ENCODE measurements around the gene CHD1. TPM values are rescaled to one million over a fixed set of nuclear protein-coding genes. Genes with fewer than 3 reads are reported as not detected.
A peak's percentile ranks its signal among the peaks of the same experiment; 100 is the strongest.

The CHD1 gene
- total RNA-seq, 4 donors from 2014 or later, result 43.5 to 120 (median 69.5) TPM

DNA sequence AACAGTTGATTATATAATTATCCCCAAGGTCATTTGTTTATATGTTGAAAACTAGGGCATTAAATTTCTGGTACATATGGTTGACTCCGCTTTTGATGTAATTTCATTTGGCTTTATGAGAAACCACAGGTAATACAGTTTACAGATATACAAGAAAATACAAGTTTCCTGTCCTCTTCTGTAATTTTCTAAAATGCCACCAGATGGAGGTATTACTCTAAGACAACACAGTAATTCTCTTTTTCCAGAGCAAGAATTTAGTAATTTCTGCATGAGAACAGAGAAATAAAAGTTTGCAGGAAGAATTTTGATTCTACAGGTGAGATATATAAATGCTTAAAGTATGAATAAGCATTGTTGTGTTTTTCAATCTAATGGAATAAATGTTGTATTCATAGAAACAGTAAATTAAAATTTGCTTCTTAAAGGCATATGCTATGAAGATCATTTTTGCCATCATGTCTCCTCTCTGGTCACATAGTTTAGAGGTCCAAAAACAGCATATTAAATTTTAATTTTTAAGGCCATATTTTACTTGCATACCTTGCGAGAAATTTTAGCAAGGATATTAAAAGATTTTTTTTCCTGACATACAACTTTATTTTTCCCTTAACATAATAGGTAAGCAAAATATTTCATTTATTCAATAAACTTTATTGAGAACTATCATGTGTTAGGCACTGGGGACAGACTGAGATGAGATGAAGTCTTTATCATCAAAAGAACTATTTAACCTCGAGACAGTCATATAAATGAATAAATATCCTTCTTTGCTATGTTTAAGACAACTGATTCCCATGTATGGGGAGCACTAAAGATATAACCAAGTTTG is 22.7 kb downstream of the CHD1 start:
- peak; percentile 66 to 96 (median 86) for TF ChIP-seq CTCF (IDR thresholded peaks at IDR 0.05)
- TF ChIP-seq POLR2A (IDR thresholded peaks at IDR 0.05), result no peak
- DNase-seq, result no peak

GRCh38 chr5:98904780-98905179 is 24.0 kb downstream of the CHD1 start:
- H3K9me3 ChIP-seq, result no peaks in the 10 kb centered on the region
- no peak overlapping the region for H3K27ac ChIP-seq
- H3K36me3 ChIP-seq, result peaks cover 0 to 52% (median 0%) of the 10 kb centered on the region in 3 donors
- TF ChIP-seq POLR2A (IDR thresholded peaks at IDR 0.05), result no peak
- no peak for TF ChIP-seq CTCF (IDR thresholded peaks at IDR 0.05)
- no peak overlapping the region for H3K4me3 ChIP-seq
- H3K27me3 ChIP-seq, result no peaks in the 10 kb centered on the region
- H3K4me1 ChIP-seq, result no peaks in the 10 kb centered on the region
- DNase-seq, result no peak

More for the DNA sequence above, 22.7 kb downstream of the CHD1 start:
- peaks cover 0 to 5% (median 0%) of the 10 kb centered on the region in 4 donors for H3K4me1 ChIP-seq
- no peak overlapping the region for H3K27ac ChIP-seq
- H3K4me3 ChIP-seq, result no peak overlapping the region
- H3K27me3 ChIP-seq, result no peaks in the 10 kb centered on the region
- H3K9me3 ChIP-seq, result no peaks in the 10 kb centered on the region
- peaks cover 0 to 39% (median 0%) of the 10 kb centered on the region in 3 donors for H3K36me3 ChIP-seq

GRCh38 chr5:98902733-98903132 is 26.1 kb downstream of the CHD1 start:
- Histone ChIP-seq H3K27me3 (no peaks in the 10 kb centered on the region), H3K27ac (no peak overlapping the region), H3K4me3 (no peak overlapping the region), H3K36me3 (peaks cover 0 to 72% (median 0%) of the 10 kb centered on the region in 3 donors), H3K4me1 (no peaks in the 10 kb centered on the region), H3K9me3 (no peaks in the 10 kb centered on the region)
- TF ChIP-seq POLR2A (IDR thresholded peaks at IDR 0.05) (no peak), CTCF (IDR thresholded peaks at IDR 0.05) (no peak)
- no peak for DNase-seq

DNA sequence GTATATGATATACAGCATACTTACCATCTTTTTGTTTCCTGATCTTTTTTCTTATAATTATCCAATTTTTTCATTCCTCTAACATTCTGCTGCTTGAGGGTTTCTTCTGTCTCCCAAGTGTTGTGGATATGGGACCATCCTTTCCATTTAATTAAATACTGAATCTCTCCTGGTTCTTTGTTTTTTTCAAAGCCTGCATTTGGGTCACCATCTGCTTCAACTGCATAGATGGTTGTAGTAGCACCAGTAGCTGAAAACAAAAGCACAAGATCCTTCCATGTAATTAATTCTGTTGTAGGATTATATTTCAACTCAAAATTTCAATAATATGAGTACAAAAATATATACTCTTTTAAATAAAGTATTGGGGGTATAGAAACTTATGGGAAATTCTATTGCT is 29.4 kb downstream of the CHD1 start:
- no peaks in the 10 kb centered on the region for H3K9me3 ChIP-seq
- H3K4me1 ChIP-seq, result no peaks in the 10 kb centered on the region
- peaks cover 0 to 99% (median 0%) of the 10 kb centered on the region in 3 donors for H3K36me3 ChIP-seq
- H3K27ac ChIP-seq, result no peak overlapping the region
- DNase-seq, result no peak
- no peak overlapping the region for H3K4me3 ChIP-seq
- no peaks in the 10 kb centered on the region for H3K27me3 ChIP-seq
- TF ChIP-seq POLR2A (IDR thresholded peaks at IDR 0.05) (no peak), CTCF (IDR thresholded peaks at IDR 0.05) (no peak)

- TF ChIP-seq POLR2A (IDR thresholded peaks at IDR 0.05) (no peak), CTCF (IDR thresholded peaks at IDR 0.05) (no peak)
- H3K9me3 ChIP-seq, result no peaks in the 10 kb centered on the region
- no peak for DNase-seq
- no peak overlapping the region for H3K4me3 ChIP-seq
- H3K27ac ChIP-seq, result no peak overlapping the region
- no peaks in the 10 kb centered on the region for H3K4me1 ChIP-seq
- H3K36me3 ChIP-seq, result peaks cover 0 to 99% (median 0%) of the 10 kb centered on the region in 3 donors
- H3K27me3 ChIP-seq, result no peaks in the 10 kb centered on the region
Observed at GRCh38 chr5:98898743-98899142, 30.1 kb downstream of the CHD1 start.

Measured in Peyer's patch (tissue), 4 donors.